Measurements from ENCODE around the gene CENPH.

GRCh38 chr5:69213513-69214215, 24.3 kb downstream of the CENPH start:
- TF ChIP-seq, protein P1, sequence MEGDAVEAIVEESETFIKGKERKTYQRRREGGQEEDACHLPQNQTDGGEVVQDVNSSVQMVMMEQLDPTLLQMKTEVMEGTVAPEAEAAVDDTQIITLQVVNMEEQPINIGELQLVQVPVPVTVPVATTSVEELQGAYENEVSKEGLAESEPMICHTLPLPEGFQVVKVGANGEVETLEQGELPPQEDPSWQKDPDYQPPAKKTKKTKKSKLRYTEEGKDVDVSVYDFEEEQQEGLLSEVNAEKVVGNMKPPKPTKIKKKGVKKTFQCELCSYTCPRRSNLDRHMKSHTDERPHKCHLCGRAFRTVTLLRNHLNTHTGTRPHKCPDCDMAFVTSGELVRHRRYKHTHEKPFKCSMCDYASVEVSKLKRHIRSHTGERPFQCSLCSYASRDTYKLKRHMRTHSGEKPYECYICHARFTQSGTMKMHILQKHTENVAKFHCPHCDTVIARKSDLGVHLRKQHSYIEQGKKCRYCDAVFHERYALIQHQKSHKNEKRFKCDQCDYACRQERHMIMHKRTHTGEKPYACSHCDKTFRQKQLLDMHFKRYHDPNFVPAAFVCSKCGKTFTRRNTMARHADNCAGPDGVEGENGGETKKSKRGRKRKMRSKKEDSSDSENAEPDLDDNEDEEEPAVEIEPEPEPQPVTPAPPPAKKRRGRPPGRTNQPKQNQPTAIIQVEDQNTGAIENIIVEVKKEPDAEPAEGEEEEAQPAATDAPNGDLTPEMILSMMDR (conservative IDR thresholded peaks at IDR 0.05) = no peak
- TF ChIP-seq EZH2 (IDR thresholded peaks at IDR 0.05; ENCODE audit: low read depth) = no peak

All from PC-9 (cell line).